GM12873 (cell line): Measurements from ENCODE around the gene TTC28.

Source experiments
- TF ChIP-seq, protein P1 (sequence below): IDR thresholded peaks from 2 replicates; pipeline ENCODE4 v1.5.1; 2012; ENCODE audit warnings: low read depth, mild to moderate bottlenecking, moderate library complexity, low read length, control low read depth; ENCODE audit not compliant: insufficient read depth; ENCODE audit errors: missing control alignments

Gene TTC28

DNA sequence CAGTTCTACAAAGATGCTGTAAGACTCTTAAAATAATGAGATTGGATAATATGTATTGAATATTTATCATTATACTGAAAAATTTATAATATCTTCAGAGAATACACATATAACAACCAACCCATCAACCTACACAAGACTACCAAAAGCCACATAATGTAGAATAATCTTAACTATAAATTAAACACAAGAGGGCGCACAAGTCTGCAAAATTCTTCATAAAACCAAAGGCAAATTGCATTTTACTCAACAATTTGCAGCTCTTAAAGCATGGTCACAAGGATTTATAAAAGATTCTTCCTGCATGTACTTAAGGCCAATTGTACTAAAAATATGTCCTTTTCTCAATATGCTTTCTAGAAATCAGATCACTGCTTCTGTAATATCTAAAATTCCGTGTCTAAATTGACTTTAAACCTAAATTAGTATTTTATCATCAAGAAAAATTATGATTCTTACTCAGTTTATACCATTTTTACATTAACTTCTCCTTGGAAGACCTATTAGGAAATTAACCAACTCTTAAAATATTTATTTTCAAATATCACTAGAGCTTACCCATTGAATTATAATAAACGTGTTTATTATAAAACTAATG is 79.0 kb downstream of the TTC28 start:
- TF ChIP-seq, protein P1, sequence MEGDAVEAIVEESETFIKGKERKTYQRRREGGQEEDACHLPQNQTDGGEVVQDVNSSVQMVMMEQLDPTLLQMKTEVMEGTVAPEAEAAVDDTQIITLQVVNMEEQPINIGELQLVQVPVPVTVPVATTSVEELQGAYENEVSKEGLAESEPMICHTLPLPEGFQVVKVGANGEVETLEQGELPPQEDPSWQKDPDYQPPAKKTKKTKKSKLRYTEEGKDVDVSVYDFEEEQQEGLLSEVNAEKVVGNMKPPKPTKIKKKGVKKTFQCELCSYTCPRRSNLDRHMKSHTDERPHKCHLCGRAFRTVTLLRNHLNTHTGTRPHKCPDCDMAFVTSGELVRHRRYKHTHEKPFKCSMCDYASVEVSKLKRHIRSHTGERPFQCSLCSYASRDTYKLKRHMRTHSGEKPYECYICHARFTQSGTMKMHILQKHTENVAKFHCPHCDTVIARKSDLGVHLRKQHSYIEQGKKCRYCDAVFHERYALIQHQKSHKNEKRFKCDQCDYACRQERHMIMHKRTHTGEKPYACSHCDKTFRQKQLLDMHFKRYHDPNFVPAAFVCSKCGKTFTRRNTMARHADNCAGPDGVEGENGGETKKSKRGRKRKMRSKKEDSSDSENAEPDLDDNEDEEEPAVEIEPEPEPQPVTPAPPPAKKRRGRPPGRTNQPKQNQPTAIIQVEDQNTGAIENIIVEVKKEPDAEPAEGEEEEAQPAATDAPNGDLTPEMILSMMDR: peak; percentile 28

DNA sequence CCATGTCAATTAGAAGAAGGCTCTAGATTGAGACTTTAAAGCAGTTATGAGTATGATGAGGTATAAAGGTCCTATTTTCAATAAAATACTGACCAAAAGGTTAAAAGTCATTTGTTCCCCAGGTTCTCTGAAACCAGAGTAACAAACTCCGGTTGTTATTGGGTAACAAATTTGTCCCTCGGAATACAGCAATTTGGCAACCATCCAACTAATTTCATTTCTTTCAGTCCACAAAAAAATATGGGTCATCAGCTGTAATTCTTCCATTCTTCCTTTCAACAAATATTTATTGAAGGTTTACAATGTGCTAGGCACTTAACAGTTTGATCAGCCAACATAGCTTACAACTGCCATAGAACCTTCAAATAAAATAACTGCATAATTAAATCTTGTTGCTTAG is 79.9 kb downstream of the TTC28 start:
- TF ChIP-seq, protein P1: no peak

DNA sequence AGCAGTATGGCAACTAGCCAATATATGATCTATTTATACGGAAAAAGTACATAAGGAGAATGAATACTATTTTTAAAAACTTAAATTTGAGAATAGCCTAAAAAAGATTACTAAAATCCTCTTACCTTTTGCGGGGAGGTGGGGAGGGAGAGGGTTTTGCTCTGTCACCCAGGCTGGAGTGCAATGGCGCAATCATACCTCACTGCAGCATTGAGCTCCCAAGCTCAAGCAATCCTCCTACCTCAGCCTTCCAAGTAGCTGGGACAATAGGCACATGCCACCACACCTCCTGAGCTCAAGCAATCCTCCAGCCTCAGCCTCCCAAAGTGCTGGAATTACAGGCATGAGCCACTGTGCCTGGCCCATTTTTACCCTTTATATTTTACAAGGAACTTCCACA is 82.0 kb downstream of the TTC28 start:
- TF ChIP-seq, protein P1: no peak

DNA sequence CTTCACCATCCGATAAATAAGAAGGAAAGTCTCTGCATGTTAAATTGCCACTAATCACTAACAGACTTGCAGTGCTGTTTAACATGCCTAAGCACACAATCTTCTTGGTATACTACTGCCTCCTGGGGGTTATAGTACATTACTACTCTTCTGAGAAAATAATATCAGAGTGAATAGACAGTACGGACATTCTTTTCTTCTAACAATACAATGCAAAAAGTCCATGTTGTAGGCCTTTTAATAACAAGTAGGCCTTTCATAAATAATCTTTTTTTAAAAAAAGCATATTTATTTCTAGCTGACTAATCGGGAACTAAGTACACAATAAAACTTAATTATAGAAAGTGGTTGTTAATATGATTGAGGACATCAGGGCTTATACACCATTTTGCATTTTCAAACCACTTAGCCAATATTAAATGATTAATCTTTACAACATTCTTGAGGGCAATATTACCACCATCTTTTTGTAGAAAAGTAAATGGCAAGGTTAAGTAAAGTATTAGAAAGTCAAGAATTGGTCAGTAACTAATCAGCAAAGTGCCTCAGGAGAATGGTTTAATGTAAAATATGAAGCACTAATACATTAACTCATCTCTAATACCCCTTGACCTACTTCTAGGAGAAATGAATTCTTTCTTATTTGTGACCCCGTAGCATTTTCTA is 84.7 kb downstream of the TTC28 start:
- TF ChIP-seq, protein P1: peak; percentile 61

GRCh38 chr22:28594076-28594796 is 85.4 kb downstream of the TTC28 start:
- TF ChIP-seq, protein P1: no peak

DNA sequence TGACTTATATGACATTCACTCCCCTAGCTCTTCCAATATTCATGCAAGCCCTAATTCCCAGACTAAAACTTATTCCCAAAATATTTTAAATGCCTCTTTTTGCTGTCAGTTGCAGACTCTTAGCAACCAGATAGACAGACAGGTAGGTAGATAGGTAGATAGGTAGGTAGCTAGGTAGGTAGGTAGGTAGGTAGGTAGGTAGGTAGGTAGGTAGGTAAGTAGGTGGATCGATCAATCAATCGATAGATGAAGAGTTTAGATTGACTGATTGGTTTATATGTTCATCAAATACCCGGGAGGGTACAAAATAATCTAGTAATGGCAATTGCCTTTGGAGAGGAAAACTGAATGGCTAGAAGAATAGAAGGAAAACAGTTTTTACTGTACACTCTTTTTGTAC is 86.3 kb downstream of the TTC28 start:
- TF ChIP-seq, protein P1: no peak

GRCh38 chr22:28589102-28589750 is 90.4 kb downstream of the TTC28 start:
- TF ChIP-seq, protein P1: no peak
